Measurements from ENCODE around the gene SIM1. TPM values are rescaled to one million over a fixed set of nuclear protein-coding genes. Genes with fewer than 3 reads are reported as not detected.

The SIM1 gene
- total and polyA plus RNA-seq, 7 experiments from 2014 or later: not detected

- H3K27me3 Mint-ChIP-seq: peaks cover 0 to 10% (median 4%) of the 10 kb centered on the region in 5 donors
- no peak overlapping the region for H3K27ac Mint-ChIP-seq
- Histone ChIP-seq H3K27ac (ENCODE audit: low read depth, low read length) (no peak overlapping the region), H3K27me3 (ENCODE audit: control insufficient read depth in 2 of 2, insufficient read depth in 2 of 2, low read length in 2 of 2) (no peaks in the 10 kb centered on the region), H3K9me3 (ENCODE audit: control insufficient read depth in 2 of 3, low read length in 3 of 3) (no peaks in the 10 kb centered on the region), H3K4me3 (ENCODE audit: low read length) (no peak overlapping the region), H3K36me3 (ENCODE audit: control insufficient read depth in 2 of 3, insufficient read depth in 3 of 3, low read length in 3 of 3) (no peaks in the 10 kb centered on the region), H3K4me1 (ENCODE audit: control insufficient read depth in 2 of 2, insufficient read depth in 2 of 2, low read length in 2 of 2) (no peaks in the 10 kb centered on the region)
- ChIA-PET POLR2A (no interaction called here), CTCF (no interaction called here)
- intact Hi-C loops (cut with micrococcal nuclease): no loop called here
- no peaks in the 10 kb centered on the region for H3K36me3 Mint-ChIP-seq
- no peaks in the 10 kb centered on the region for H3K4me1 Mint-ChIP-seq
- H3K4me3 Mint-ChIP-seq: no peak overlapping the region
- H3K9me3 Mint-ChIP-seq: peaks cover 0 to 4% (median 0%) of the 10 kb centered on the region in 11 donors
- DNase-seq: no peak
- no peak for ATAC-seq
These were observed 116.7 kb downstream of the SIM1 start for GRCh38 chr6:100347901-100348550.

DNA sequence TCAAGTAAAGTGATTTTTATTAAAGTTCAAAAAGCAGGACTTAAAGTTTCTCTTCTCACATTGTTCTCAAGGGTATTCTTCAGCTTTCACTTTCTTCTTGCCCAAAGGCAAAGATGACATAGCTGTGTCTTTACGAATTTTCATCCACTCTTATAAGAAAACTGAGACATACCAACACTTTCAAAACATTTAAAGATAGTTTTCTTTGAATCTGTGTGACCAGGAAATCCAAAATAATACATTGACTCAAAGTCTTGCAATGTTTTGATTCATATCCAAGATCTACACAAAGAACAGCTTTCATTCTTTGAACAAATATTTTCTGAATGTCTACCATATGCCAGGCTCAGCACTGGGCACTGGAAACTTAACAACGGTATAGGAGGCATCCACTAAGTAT lies 117.9 kb downstream of the SIM1 start:
- intact Hi-C loops (cut with micrococcal nuclease): no loop called here
- CTCF ChIA-PET: no interaction called here
- H3K4me1 Mint-ChIP-seq: no peaks in the 10 kb centered on the region

DNA sequence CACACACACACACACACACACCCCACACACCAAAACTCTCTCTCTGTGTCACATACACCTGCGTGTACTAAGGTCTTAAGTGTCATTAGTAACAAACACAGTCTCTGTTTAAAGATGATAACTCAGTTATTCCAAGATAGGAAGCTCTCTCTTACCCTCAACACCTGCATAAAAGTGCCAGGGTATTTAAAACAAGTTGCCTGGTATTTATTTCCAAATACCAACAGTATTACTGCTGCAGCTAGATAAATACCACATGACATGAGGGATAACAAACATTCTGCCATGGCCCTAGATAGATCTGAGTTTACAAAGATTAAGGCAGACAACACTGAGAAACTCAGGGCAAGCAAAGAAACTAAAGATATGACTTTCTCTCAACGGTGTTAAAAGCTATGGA lies 118.5 kb downstream of the SIM1 start:
- no peaks in the 10 kb centered on the region for H3K27me3 ChIP-seq (ENCODE audit: control insufficient read depth in 2 of 2, insufficient read depth in 2 of 2, low read length in 2 of 2)
- no peaks in the 10 kb centered on the region for H3K9me3 ChIP-seq (ENCODE audit: control insufficient read depth in 2 of 3, low read length in 3 of 3)
- ATAC-seq (no peak), DNase-seq (no peak)
- peaks cover 0 to 10% (median 4%) of the 10 kb centered on the region in 5 donors for H3K27me3 Mint-ChIP-seq
- ChIA-PET CTCF (no interaction called here), POLR2A (no interaction called here)
- H3K4me3 Mint-ChIP-seq: no peak overlapping the region
- H3K4me3 ChIP-seq (ENCODE audit: low read length): no peak overlapping the region
- no peaks in the 10 kb centered on the region for H3K4me1 Mint-ChIP-seq
- no peaks in the 10 kb centered on the region for H3K36me3 Mint-ChIP-seq
- no peaks in the 10 kb centered on the region for H3K36me3 ChIP-seq (ENCODE audit: control insufficient read depth in 2 of 3, insufficient read depth in 3 of 3, low read length in 3 of 3)
- H3K27ac Mint-ChIP-seq: no peak overlapping the region
- peaks cover 0 to 4% (median 0%) of the 10 kb centered on the region in 11 donors for H3K9me3 Mint-ChIP-seq
- intact Hi-C loops (cut with micrococcal nuclease): no loop called here
- H3K27ac ChIP-seq (ENCODE audit: low read depth, low read length): no peak overlapping the region
- no peaks in the 10 kb centered on the region for H3K4me1 ChIP-seq (ENCODE audit: control insufficient read depth in 2 of 2, insufficient read depth in 2 of 2, low read length in 2 of 2)

More for the DNA sequence above, 117.9 kb downstream of the SIM1 start:
- Histone ChIP-seq H3K36me3 (ENCODE audit: control insufficient read depth in 2 of 3, insufficient read depth in 3 of 3, low read length in 3 of 3) (no peaks in the 10 kb centered on the region), H3K4me3 (ENCODE audit: low read length) (no peak overlapping the region), H3K27me3 (ENCODE audit: control insufficient read depth in 2 of 2, insufficient read depth in 2 of 2, low read length in 2 of 2) (no peaks in the 10 kb centered on the region), H3K4me1 (ENCODE audit: control insufficient read depth in 2 of 2, insufficient read depth in 2 of 2, low read length in 2 of 2) (no peaks in the 10 kb centered on the region), H3K9me3 (ENCODE audit: control insufficient read depth in 2 of 3, low read length in 3 of 3) (no peaks in the 10 kb centered on the region), H3K27ac (ENCODE audit: low read depth, low read length) (no peak overlapping the region)
- Mint-ChIP-seq H3K4me3 (no peak overlapping the region), H3K9me3 (peaks cover 0 to 4% (median 0%) of the 10 kb centered on the region in 11 donors), H3K27me3 (peaks cover 0 to 10% (median 4%) of the 10 kb centered on the region in 5 donors), H3K27ac (no peak overlapping the region), H3K36me3 (no peaks in the 10 kb centered on the region)
- DNase-seq (no peak), ATAC-seq (no peak)
- POLR2A ChIA-PET: no interaction called here

DNA sequence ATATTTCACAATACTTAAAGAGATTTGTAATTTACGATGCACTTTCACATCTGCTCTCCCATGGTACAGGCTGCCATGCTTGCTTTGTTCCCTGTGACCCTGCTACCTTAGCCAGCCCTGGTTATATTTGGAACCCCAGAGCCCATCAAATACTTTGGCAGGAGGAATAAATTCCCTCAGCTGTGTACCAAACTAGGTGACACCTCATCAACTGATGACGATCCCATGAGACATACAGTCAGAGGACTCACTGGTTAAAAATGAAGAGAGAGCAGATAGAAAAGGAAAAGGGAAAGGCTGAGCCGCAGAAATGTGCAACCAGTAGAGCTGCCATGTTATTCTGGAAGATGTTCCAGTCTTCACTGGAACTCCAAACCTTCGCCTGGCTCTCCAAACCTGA lies 120.0 kb downstream of the SIM1 start:
- Histone ChIP-seq H3K4me3 (ENCODE audit: low read length) (no peak overlapping the region), H3K4me1 (ENCODE audit: control insufficient read depth in 2 of 2, insufficient read depth in 2 of 2, low read length in 2 of 2) (no peaks in the 10 kb centered on the region), H3K9me3 (ENCODE audit: control insufficient read depth in 2 of 3, low read length in 3 of 3) (no peaks in the 10 kb centered on the region), H3K27me3 (ENCODE audit: control insufficient read depth in 2 of 2, insufficient read depth in 2 of 2, low read length in 2 of 2) (no peaks in the 10 kb centered on the region), H3K36me3 (ENCODE audit: control insufficient read depth in 2 of 3, insufficient read depth in 3 of 3, low read length in 3 of 3) (no peaks in the 10 kb centered on the region), H3K27ac (ENCODE audit: low read depth, low read length) (no peak overlapping the region)
- CTCF ChIA-PET: no interaction called here
- ATAC-seq (no peak), DNase-seq (no peak)
- peaks cover 0 to 4% (median 0%) of the 10 kb centered on the region in 11 donors for H3K9me3 Mint-ChIP-seq
- no peak overlapping the region for H3K27ac Mint-ChIP-seq
- H3K4me3 Mint-ChIP-seq: no peak overlapping the region
- POLR2A ChIA-PET: no interaction called here
- intact Hi-C loops (cut with micrococcal nuclease): no loop called here
- peaks cover 0 to 10% (median 5%) of the 10 kb centered on the region in 5 donors for H3K27me3 Mint-ChIP-seq
- no peaks in the 10 kb centered on the region for H3K36me3 Mint-ChIP-seq
- no peaks in the 10 kb centered on the region for H3K4me1 Mint-ChIP-seq

- H3K9me3 Mint-ChIP-seq: peaks cover 0 to 3% (median 0%) of the 10 kb centered on the region in 11 donors
- Histone ChIP-seq H3K27me3 (ENCODE audit: control insufficient read depth in 2 of 2, insufficient read depth in 2 of 2, low read length in 2 of 2) (no peaks in the 10 kb centered on the region), H3K4me3 (ENCODE audit: low read length) (no peak overlapping the region), H3K4me1 (ENCODE audit: control insufficient read depth in 2 of 2, insufficient read depth in 2 of 2, low read length in 2 of 2) (no peaks in the 10 kb centered on the region), H3K27ac (ENCODE audit: low read depth, low read length) (no peak overlapping the region), H3K9me3 (ENCODE audit: control insufficient read depth in 2 of 3, low read length in 3 of 3) (no peaks in the 10 kb centered on the region), H3K36me3 (ENCODE audit: control insufficient read depth in 2 of 3, insufficient read depth in 3 of 3, low read length in 3 of 3) (no peaks in the 10 kb centered on the region)
- CTCF ChIA-PET: no interaction called here
- intact Hi-C loops (cut with micrococcal nuclease): no loop called here
- no peak for DNase-seq
- no peaks in the 10 kb centered on the region for H3K4me1 Mint-ChIP-seq
- no peak for ATAC-seq
- H3K36me3 Mint-ChIP-seq: no peaks in the 10 kb centered on the region
- POLR2A ChIA-PET: no interaction called here
- peaks cover 0 to 10% (median 5%) of the 10 kb centered on the region in 5 donors for H3K27me3 Mint-ChIP-seq
- H3K4me3 Mint-ChIP-seq: no peak overlapping the region
- no peak overlapping the region for H3K27ac Mint-ChIP-seq
These were observed 120.4 kb downstream of the SIM1 start for GRCh38 chr6:100344321-100344720.

GRCh38 chr6:100343316-100344077 lies 121.2 kb downstream of the SIM1 start:
- CTCF ChIA-PET: no interaction called here
- no peak overlapping the region for H3K4me3 Mint-ChIP-seq
- ATAC-seq: no peak

DNA sequence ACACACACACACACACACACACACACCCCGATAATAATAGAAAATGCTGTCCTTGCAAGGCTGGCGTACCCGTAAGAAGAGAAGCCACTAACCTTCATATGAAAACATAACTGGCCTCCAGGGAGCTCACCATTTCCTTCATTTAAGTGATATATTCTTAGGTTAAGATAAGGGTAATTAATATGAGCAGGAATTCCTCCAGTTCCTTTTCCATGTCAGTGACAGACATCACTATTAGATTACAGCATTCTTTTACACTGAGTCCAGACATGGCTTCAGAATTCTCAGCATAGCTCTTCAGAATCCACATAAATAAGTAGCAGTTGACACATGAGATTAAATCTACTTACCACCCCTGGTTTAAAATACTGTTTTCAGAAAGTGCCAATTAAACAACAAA lies 121.9 kb downstream of the SIM1 start:
- H3K4me3 Mint-ChIP-seq: no peak overlapping the region
- Histone ChIP-seq H3K4me1 (ENCODE audit: control insufficient read depth in 2 of 2, insufficient read depth in 2 of 2, low read length in 2 of 2) (no peaks in the 10 kb centered on the region), H3K9me3 (ENCODE audit: control insufficient read depth in 2 of 3, low read length in 3 of 3) (no peaks in the 10 kb centered on the region), H3K36me3 (ENCODE audit: control insufficient read depth in 2 of 3, insufficient read depth in 3 of 3, low read length in 3 of 3) (no peaks in the 10 kb centered on the region), H3K27ac (ENCODE audit: low read depth, low read length) (no peak overlapping the region), H3K27me3 (ENCODE audit: control insufficient read depth in 2 of 2, insufficient read depth in 2 of 2, low read length in 2 of 2) (no peaks in the 10 kb centered on the region), H3K4me3 (ENCODE audit: low read length) (no peak overlapping the region)
- H3K27ac Mint-ChIP-seq: no peak overlapping the region
- intact Hi-C loops (cut with micrococcal nuclease): no loop called here
- no peaks in the 10 kb centered on the region for H3K4me1 Mint-ChIP-seq
- CTCF ChIA-PET: no interaction called here
- ATAC-seq: no peak
- H3K36me3 Mint-ChIP-seq: no peaks in the 10 kb centered on the region
- POLR2A ChIA-PET: no interaction called here
- H3K27me3 Mint-ChIP-seq: peaks cover 0 to 10% (median 0%) of the 10 kb centered on the region in 5 donors
- no peak for DNase-seq
- peaks cover 0 to 3% (median 0%) of the 10 kb centered on the region in 11 donors for H3K9me3 Mint-ChIP-seq

More at GRCh38 chr6:100343316-100344077, 121.2 kb downstream of the SIM1 start:
- H3K4me1 Mint-ChIP-seq: no peaks in the 10 kb centered on the region
- H3K27ac Mint-ChIP-seq: no peak overlapping the region
- Histone ChIP-seq H3K4me3 (ENCODE audit: low read length) (no peak overlapping the region), H3K36me3 (ENCODE audit: control insufficient read depth in 2 of 3, insufficient read depth in 3 of 3, low read length in 3 of 3) (no peaks in the 10 kb centered on the region), H3K4me1 (ENCODE audit: control insufficient read depth in 2 of 2, insufficient read depth in 2 of 2, low read length in 2 of 2) (no peaks in the 10 kb centered on the region), H3K27ac (ENCODE audit: low read depth, low read length) (no peak overlapping the region), H3K27me3 (ENCODE audit: control insufficient read depth in 2 of 2, insufficient read depth in 2 of 2, low read length in 2 of 2) (no peaks in the 10 kb centered on the region), H3K9me3 (ENCODE audit: control insufficient read depth in 2 of 3, low read length in 3 of 3) (no peaks in the 10 kb centered on the region)
- no peaks in the 10 kb centered on the region for H3K36me3 Mint-ChIP-seq
- H3K27me3 Mint-ChIP-seq: peaks cover 0 to 10% (median 3%) of the 10 kb centered on the region in 5 donors
- POLR2A ChIA-PET: no interaction called here
- H3K9me3 Mint-ChIP-seq: peaks cover 0 to 3% (median 0%) of the 10 kb centered on the region in 11 donors
- DNase-seq: no peak
- intact Hi-C loops (cut with micrococcal nuclease): no loop called here

Data from naive thymus-derived CD4-positive, alpha-beta T cell (primary cell).